IMR-90 (cell line): ENCODE data around the gene HEXIM1. TPM values are rescaled to one million over a fixed set of nuclear protein-coding genes. Genes with fewer than 3 reads are reported as not detected.

Source experiments
- ATAC-seq: fragments of 200-7000 bp; cut with Tn5 transposase; 2 replicates; pipeline ENCODE4 v1.9.1; 2020; ENCODE audit warnings: low read depth, mild to moderate bottlenecking, moderate library complexity
- BruUV-seq: library from RNA; stranded (reverse); fragments of 400-500 nt; replicated peaks from 2 replicates; lab custom pipeline; 2021; lab: Mats Ljungman, UMichigan
- CTCF ChIA-PET: fragments of 300-600 bp; formaldehyde crosslinking; extraction: SDS; loops from one replicate; lab custom pipeline; 2021; ENCODE audit warnings: antibody characterized with exemption; lab: Yijun Ruan, JAX
- POLR2A ChIA-PET: fragments of 300-600 bp; sonication (Branson Sonifier 250); formaldehyde crosslinking; loops from one replicate; lab custom pipeline; 2022; ENCODE audit warnings: antibody characterized with exemption; ENCODE audit not compliant: unreplicated experiment; lab: Charles Lee
- DNase-seq: peaks from one replicate; pipeline ENCODE4 v3.0.0; 2013
- H2AFZ ChIP-seq: replicated peaks from 2 replicates; pipeline ENCODE3; 2013; ENCODE audit warnings: low read length, mild to moderate bottlenecking; ENCODE audit not compliant: poor library complexity
- H2AK5ac ChIP-seq: 2 replicates; pipeline ENCODE4 v1.6.1; 2013; ENCODE audit warnings: low read depth, low read length, inconsistent platforms
- H2AK9ac ChIP-seq: replicated peaks from 2 replicates; pipeline ENCODE3; 2013; ENCODE audit warnings: mild to moderate bottlenecking, low read depth, low read length, moderate library complexity; ENCODE audit not compliant: poor library complexity
- H2BK120ac ChIP-seq: 2 replicates; pipeline ENCODE4 v1.6.1; 2013; ENCODE audit warnings: low read depth, low read length, inconsistent platforms
- H2BK15ac ChIP-seq: 3 replicates; pipeline ENCODE4 v1.6.1; 2013; ENCODE audit warnings: low read depth, low read length, inconsistent platforms
- H2BK20ac ChIP-seq: 2 replicates; pipeline ENCODE4 v1.6.1; 2013; ENCODE audit warnings: low read depth, mild to moderate bottlenecking, inconsistent platforms, low read length, moderate library complexity
- H2BK5ac ChIP-seq: 2 replicates; pipeline ENCODE4 v1.6.1; 2013; ENCODE audit warnings: mild to moderate bottlenecking, low read depth, low read length, inconsistent platforms; ENCODE audit not compliant: poor library complexity, severe bottlenecking
- H3K14ac ChIP-seq: replicated peaks from 2 replicates; pipeline ENCODE4 v1.6.1; 2013; ENCODE audit warnings: low read depth, low read length, inconsistent platforms
- H3K18ac ChIP-seq: 2 replicates; pipeline ENCODE4 v1.6.1; 2013; ENCODE audit warnings: low read depth, low read length, control low read depth
- H3K23ac ChIP-seq: 2 replicates; pipeline ENCODE4 v1.6.1; 2013; ENCODE audit warnings: low read depth, low read length, inconsistent platforms
- H3K27ac ChIP-seq: 2 replicates; pipeline ENCODE4 v1.5.1; 2013; ENCODE audit warnings: mild to moderate bottlenecking, control low read depth, low read length; ENCODE audit not compliant: insufficient read depth
- H3K27me3 ChIP-seq: 2 replicates; pipeline ENCODE4 v1.6.1; 2013; ENCODE audit warnings: low read length; ENCODE audit not compliant: control insufficient read depth, insufficient read depth
- H3K36me3 ChIP-seq: 2 replicates; pipeline ENCODE4 v1.6.1; 2013; ENCODE audit warnings: low read length, mixed read lengths; ENCODE audit not compliant: control insufficient read depth, insufficient read depth
- H3K4ac ChIP-seq: 2 replicates; pipeline ENCODE4 v1.6.1; 2013; ENCODE audit warnings: low read depth, low read length, inconsistent platforms
- H3K4me1 ChIP-seq: 2 replicates; pipeline ENCODE4 v1.6.1; 2013; ENCODE audit warnings: low read length, mixed read lengths; ENCODE audit not compliant: control insufficient read depth, insufficient read depth
- H3K4me2 ChIP-seq: 2 replicates; pipeline ENCODE4 v1.6.1; 2013; ENCODE audit warnings: low read depth, mild to moderate bottlenecking, control low read depth, low read length, moderate library complexity
- H3K4me3 ChIP-seq: 2 replicates; pipeline ENCODE4 v1.5.1; 2013; ENCODE audit warnings: low read depth, mild to moderate bottlenecking, control low read depth, low read length, moderate library complexity; ENCODE audit not compliant: insufficient read depth
- H3K56ac ChIP-seq: 2 replicates; pipeline ENCODE4 v1.6.1; 2013; ENCODE audit warnings: low read length, inconsistent platforms; ENCODE audit not compliant: insufficient read depth; ENCODE audit errors: extremely low read depth
- H3K79me1 ChIP-seq, 2 experiments: 2 replicates each; pipeline ENCODE4 v1.6.1; 2013; ENCODE audit warnings: low read length in 2 of 2, inconsistent platforms in 1 of 2, low read depth in 1 of 2
- H3K9ac ChIP-seq: 2 replicates; pipeline ENCODE4 v1.6.1; 2013; ENCODE audit warnings: low read depth, low read length, control low read depth
- H3K9me1 ChIP-seq: 2 replicates; pipeline ENCODE4 v1.6.1; 2013; ENCODE audit warnings: low read length, inconsistent platforms; ENCODE audit not compliant: insufficient read depth
- H3K9me3 ChIP-seq: 2 replicates; pipeline ENCODE4 v1.6.1; 2013; ENCODE audit warnings: low read length; ENCODE audit not compliant: control insufficient read depth, insufficient read depth
- H4K20me1 ChIP-seq: 2 replicates; pipeline ENCODE4 v1.6.1; 2013; ENCODE audit warnings: low read length, inconsistent platforms; ENCODE audit not compliant: insufficient read depth
- H4K5ac ChIP-seq: 2 replicates; pipeline ENCODE4 v1.6.1; 2013; ENCODE audit warnings: mild to moderate bottlenecking, low read depth, low read length, control low read depth
- H4K8ac ChIP-seq, 2 experiments: 2 replicates each; pipeline ENCODE4 v1.6.1; 2013; ENCODE audit warnings: low read depth in 2 of 2, low read length in 2 of 2, control low read depth in 1 of 2, inconsistent platforms in 1 of 2
- H4K91ac ChIP-seq: 2 replicates; pipeline ENCODE4 v1.6.1; 2013; ENCODE audit warnings: low read depth, low read length, inconsistent platforms; ENCODE audit not compliant: insufficient read depth
- BHLHE40 ChIP-seq: fragments of 150-350 bp; IDR thresholded peaks from 2 replicates; pipeline ENCODE4 v1.6.1; 2016; ENCODE audit warnings: mild to moderate bottlenecking, low read depth, low read length
- CEBPB ChIP-seq: IDR thresholded peaks from 2 replicates; pipeline ENCODE4 v1.6.1; 2012; ENCODE audit warnings: low read depth, low read length, improper control_type of control experiment
- CHD1 ChIP-seq: IDR thresholded peaks from 2 replicates; pipeline ENCODE4 v1.6.1; 2012; ENCODE audit warnings: low read depth, low read length, improper control_type of control experiment
- CTCF ChIP-seq: conservative IDR thresholded peaks from 2 replicates; pipeline ENCODE4 v1.5.1; 2012; ENCODE audit warnings: mild to moderate bottlenecking, low read depth, low read length, improper control_type of control experiment
- FOS ChIP-seq: fragments of 150-350 bp; IDR thresholded peaks from 2 replicates; pipeline ENCODE4 v1.6.1; 2016; ENCODE audit warnings: low read depth, low read length
- MAFK ChIP-seq: IDR thresholded peaks from 2 replicates; pipeline ENCODE4 v1.6.1; 2012; ENCODE audit warnings: low read depth, low read length, improper control_type of control experiment
- MAZ ChIP-seq: IDR thresholded peaks from 2 replicates; pipeline ENCODE4 v1.6.1; 2012; ENCODE audit warnings: low read depth, mild to moderate bottlenecking, low read length, improper control_type of control experiment, moderate library complexity, borderline replicate concordance
- MXI1 ChIP-seq: IDR thresholded peaks from 2 replicates; pipeline ENCODE4 v1.6.1; 2012; ENCODE audit warnings: low read depth, mild to moderate bottlenecking, low read length, moderate library complexity, borderline replicate concordance
- NFE2L2 ChIP-seq: fragments of 150-350 bp; IDR thresholded peaks from 2 replicates; pipeline ENCODE4 v1.6.1; 2016; ENCODE audit warnings: low read depth, mild to moderate bottlenecking, low read length
- POLR2A ChIP-seq: IDR thresholded peaks from 2 replicates; pipeline ENCODE4 v1.6.1; 2012; ENCODE audit warnings: mild to moderate bottlenecking, low read depth, low read length
- RAD21 ChIP-seq: IDR thresholded peaks from 2 replicates; pipeline ENCODE4 v1.6.1; 2012; ENCODE audit warnings: low read length, improper control_type of control experiment
- RCOR1 ChIP-seq: IDR thresholded peaks from 2 replicates; pipeline ENCODE4 v1.6.1; 2012; ENCODE audit warnings: mild to moderate bottlenecking, low read length, improper control_type of control experiment; ENCODE audit not compliant: insufficient replicate concordance
- RFX5 ChIP-seq: IDR thresholded peaks from 2 replicates; pipeline ENCODE4 v1.8.0; 2012; ENCODE audit warnings: low read depth, mild to moderate bottlenecking, low read length, moderate library complexity
- SMC3 ChIP-seq: fragments of 150-350 bp; IDR thresholded peaks from 2 replicates; pipeline ENCODE4 v1.6.1; 2016; ENCODE audit warnings: low read depth, mild to moderate bottlenecking, antibody characterized with exemption, low read length, moderate library complexity
- USF2 ChIP-seq: fragments of 150-350 bp; IDR thresholded peaks from 2 replicates; pipeline ENCODE4 v1.6.1; 2017; ENCODE audit warnings: mild to moderate bottlenecking, antibody characterized with exemption, low read length, low read depth
- WGBS, 2 experiments: methylation state at CpG; one replicate each; pipeline versions ENCODE4 v1.1.5 to v1.1.7; 2013; ENCODE audit warnings: missing lambda C conversion rate in 2 of 2; ENCODE audit not compliant: insufficient read length in 1 of 2; ENCODE audit errors: extremely low coverage in 2 of 2; 5-methylcytosine and 5-hydroxymethylcytosine counted together
- dilution Hi-C: fragments of 300-500 bp; cut with HindIII; formaldehyde crosslinking; loops from one replicate; pipeline ENCODE4 v1.14.3; 2018; ENCODE audit warnings: low sequenced_read_pairs; ENCODE audit not compliant: unreplicated experiment
- in situ Hi-C: fragments of 300-500 bp; cut with MboI; formaldehyde crosslinking; loops from 3 replicates; pipeline ENCODE4 v1.14.3; 2019; ENCODE audit warnings: low sequenced_read_pairs, inconsistent platforms, mixed read lengths
- intact Hi-C: fragments of 100-400 bp; cut with micrococcal nuclease; formaldehyde crosslinking; loops from 2 replicates; pipeline ENCODE4 v1.10.0; 2022
- polyA plus RNA-seq, 3 experiments: library from polyadenylated mRNA; depleted of rRNA; stranded (reverse); fragments of >200 nt; gene quantifications; 2 replicates each; pipeline ENCODE4 v1.2.3, GENCODE V29; 2012; ENCODE audit warnings: low replicate concordance in 1 of 3
- total RNA-seq: library from RNA; depleted of rRNA; stranded (reverse); fragments of >200 nt; gene quantifications from 2 replicates; pipeline ENCODE4 v1.2.3, GENCODE V29; 2012

HEXIM1 gene
- total and polyA plus RNA-seq, 2 of the 4 experiments (the other 2 are of a cell fraction) = 5.9 to 14.5 TPM

- in situ Hi-C loops = no loop called here
- no peak overlapping the region for H2AFZ ChIP-seq
- no peak overlapping the region for H3K18ac ChIP-seq
- no peak overlapping the region for H3K9ac ChIP-seq
- no TSS peak for BruUV-seq
- no peaks in the 10 kb centered on the region for H3K4me1 ChIP-seq
- no peak overlapping the region for H3K4me3 ChIP-seq
- no CpG with 5 or more reads among the region's 2 CpGs for WGBS, 2 experiments
- no peaks in the 10 kb centered on the region for H4K20me1 ChIP-seq
- no peak overlapping the region for H3K4ac ChIP-seq
- no peaks in the 10 kb centered on the region for H3K9me1 ChIP-seq
- no peaks in the 10 kb centered on the region for H3K79me1 ChIP-seq
- DNase-seq (no peak), ATAC-seq (no peak)
- H3K23ac ChIP-seq = no peak overlapping the region
- no peak overlapping the region for H2BK15ac ChIP-seq
- no peaks in the 10 kb centered on the region for H3K27me3 ChIP-seq
- POLR2A ChIA-PET = interaction anchor here (0.8 kb wide), 1 partner anchor 9 kb away, joined by 4 read pairs; no protein-coding TSS in a partner anchor
- no peaks in the 10 kb centered on the region for H3K9me3 ChIP-seq
- H4K5ac ChIP-seq = no peak overlapping the region
- no peak overlapping the region for H3K14ac ChIP-seq
- dilution Hi-C loops = no loop called here
- no peak overlapping the region for H2BK5ac ChIP-seq
- H3K36me3 ChIP-seq = no peaks in the 10 kb centered on the region
- TF ChIP-seq RCOR1 (no peak), USF2 (no peak), CTCF (no peak), CEBPB (no peak), RFX5 (no peak), MXI1 (no peak), POLR2A (no peak), RAD21 (no peak), CHD1 (no peak), BHLHE40 (no peak), NFE2L2 (no peak), MAZ (no peak), MAFK (no peak), SMC3 (no peak), FOS (no peak)
- intact Hi-C loops = no loop called here
- no peak overlapping the region for H4K91ac ChIP-seq
- H2AK5ac ChIP-seq = no peak overlapping the region
- no peak overlapping the region for H2BK20ac ChIP-seq
- H3K27ac ChIP-seq = no peak overlapping the region
- no peak overlapping the region for H2BK120ac ChIP-seq
- no peak overlapping the region for H3K56ac ChIP-seq
- H3K4me2 ChIP-seq = no peak overlapping the region
- no peak overlapping the region for H4K8ac ChIP-seq
- CTCF ChIA-PET = interaction anchor here (0.9 kb wide), 1 partner anchor 8 kb away, joined by 4 read pairs; no protein-coding TSS in a partner anchor
- H2AK9ac ChIP-seq = no peak overlapping the region
Measured at GRCh38 chr17:45189009-45189408, 40.7 kb downstream of the HEXIM1 start.
